HG03442 (cell line): ENCODE results near the gene NMNAT2.

Experiments used
- ATAC-seq: cut with Tn5 transposase; IDR thresholded peaks from one replicate; pipeline ENCODE4 v1.9.1; 2021; ENCODE audit warnings: mild to moderate bottlenecking, moderate library complexity; ENCODE audit not compliant: unreplicated experiment

The NMNAT2 gene

GRCh38 chr1:183319606-183320005 is 98.6 kb downstream of the NMNAT2 start:
- no peak for ATAC-seq

GRCh38 chr1:183319051-183319450 is 99.1 kb downstream of the NMNAT2 start:
- no peak for ATAC-seq

GRCh38 chr1:183318433-183318832 is 99.7 kb downstream of the NMNAT2 start:
- ATAC-seq, result peak; percentile 72

GRCh38 chr1:183315991-183316758 is 102.0 kb downstream of the NMNAT2 start:
- no peak for ATAC-seq

GRCh38 chr1:183313063-183313462 is 105.1 kb downstream of the NMNAT2 start:
- no peak for ATAC-seq

GRCh38 chr1:183310753-183311479 is 107.3 kb downstream of the NMNAT2 start:
- ATAC-seq, result no peak

GRCh38 chr1:183308719-183309118 is 109.5 kb downstream of the NMNAT2 start:
- no peak for ATAC-seq

- no peak for ATAC-seq
Observed at GRCh38 chr1:183306317-183307042, 111.7 kb downstream of the NMNAT2 start.

GRCh38 chr1:183304440-183305107 is 113.6 kb downstream of the NMNAT2 start:
- ATAC-seq, result no peak

GRCh38 chr1:183303901-183304300 is 114.3 kb downstream of the NMNAT2 start:
- ATAC-seq, result no peak

GRCh38 chr1:183303323-183303645 is 114.9 kb downstream of the NMNAT2 start:
- no peak for ATAC-seq

- no peak for ATAC-seq
Observed at GRCh38 chr1:183302452-183303322, 115.5 kb downstream of the NMNAT2 start.

GRCh38 chr1:183301239-183301638 is 116.9 kb downstream of the NMNAT2 start:
- no peak for ATAC-seq

- ATAC-seq, result no peak
Observed at GRCh38 chr1:183300828-183301227, 117.4 kb downstream of the NMNAT2 start.

- no peak for ATAC-seq
Observed at GRCh38 chr1:183300395-183300794, 117.8 kb downstream of the NMNAT2 start.

- no peak for ATAC-seq
Observed at GRCh38 chr1:183296782-183297181, 121.4 kb downstream of the NMNAT2 start.

- ATAC-seq, result no peak
Observed at GRCh38 chr1:183295521-183295920, 122.7 kb downstream of the NMNAT2 start.

GRCh38 chr1:183293876-183294275 is 124.3 kb downstream of the NMNAT2 start:
- no peak for ATAC-seq

GRCh38 chr1:183293241-183293640 is 124.9 kb downstream of the NMNAT2 start:
- ATAC-seq, result no peak

GRCh38 chr1:183291802-183292514 is 126.2 kb downstream of the NMNAT2 start:
- ATAC-seq, result no peak
